Left hindlimb (tissue), 1 donor: Measurements from ENCODE around the gene CCNA2.
A peak's percentile ranks its signal among the peaks of the same experiment; 100 is the strongest.

Experiments used
- DNase-seq: peaks from one replicate; pipeline ENCODE4 v3.0.0-alpha.2; 2018

CCNA2 gene

GRCh38 chr4:121823505-121824170 is at the start of gene CCNA2:
Gene CCNA2 (minus strand): TSS chr4:121823883. CDS start chr4:121823628, 255 bp downstream.
- peak; percentile 96 for DNase-seq

- peak; percentile 98 for DNase-seq
Measured at GRCh38 chr4:121869841-121870822, 46.4 kb upstream of the CCNA2 start, which contains the start of gene BBS7. Gene BBS7 (minus strand): TSS chr4:121870474. CDS start chr4:121870313, 161 bp downstream.

DNA sequence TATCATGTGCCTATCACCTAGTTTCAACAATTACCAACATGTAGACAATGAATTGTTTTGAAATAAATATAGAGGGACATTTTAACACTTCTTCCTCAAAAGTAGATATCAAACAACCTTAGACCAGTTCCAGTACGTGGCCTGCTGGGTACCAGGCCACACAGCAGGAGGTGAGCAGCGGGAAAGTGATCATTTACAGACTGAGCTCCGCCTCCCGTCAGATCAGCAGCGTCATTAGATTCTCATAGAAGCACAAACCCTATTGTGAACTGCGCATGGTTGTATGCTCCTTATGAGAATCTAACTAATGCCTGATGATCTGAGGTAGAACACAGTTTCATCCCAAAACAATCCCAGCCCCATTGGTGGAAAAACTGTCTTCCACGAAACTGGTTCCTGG is 40.1 kb upstream of the CCNA2 start:
- no peak for DNase-seq

DNA sequence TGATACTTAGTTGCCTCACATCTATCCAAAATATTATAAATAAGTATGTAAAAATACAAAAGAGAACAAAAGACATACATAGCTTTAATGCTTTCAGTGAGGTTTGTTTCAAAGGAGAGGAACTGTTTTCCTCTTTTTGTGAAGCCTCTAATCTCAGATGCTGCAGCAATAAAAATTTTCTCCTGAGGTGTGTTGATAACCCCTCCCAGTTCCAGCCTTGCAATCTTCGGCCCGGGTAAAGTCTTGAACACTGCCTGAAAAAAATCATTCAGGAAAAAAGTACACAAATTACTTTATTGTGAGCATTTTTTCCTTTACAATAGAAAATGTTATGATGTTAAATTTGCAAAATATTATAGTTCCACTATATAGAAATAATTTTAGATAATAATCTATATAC is 37.7 kb upstream of the CCNA2 start:
- no peak for DNase-seq

GRCh38 chr4:121860121-121860520 is 36.4 kb upstream of the CCNA2 start:
- DNase-seq: no peak

DNA sequence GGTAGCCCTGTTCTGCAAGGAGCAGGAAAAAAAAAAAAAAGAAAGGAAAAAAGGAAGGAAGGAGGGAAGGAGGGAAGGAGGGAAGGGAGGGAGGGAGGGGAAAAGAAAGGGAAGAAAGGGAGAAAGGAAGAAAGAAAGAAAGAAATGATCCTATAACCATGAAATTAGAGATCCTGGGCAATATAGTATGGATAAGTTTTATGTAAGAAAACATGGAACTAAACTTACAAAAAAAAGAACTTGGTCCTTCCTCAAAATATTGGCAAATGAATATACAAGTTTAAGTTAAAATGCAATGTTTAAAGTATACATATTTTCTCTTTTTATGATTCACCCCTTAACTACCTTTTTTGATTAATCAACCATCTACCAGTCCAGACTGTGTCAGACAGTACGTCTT is 27.7 kb upstream of the CCNA2 start:
- DNase-seq: no peak

DNA sequence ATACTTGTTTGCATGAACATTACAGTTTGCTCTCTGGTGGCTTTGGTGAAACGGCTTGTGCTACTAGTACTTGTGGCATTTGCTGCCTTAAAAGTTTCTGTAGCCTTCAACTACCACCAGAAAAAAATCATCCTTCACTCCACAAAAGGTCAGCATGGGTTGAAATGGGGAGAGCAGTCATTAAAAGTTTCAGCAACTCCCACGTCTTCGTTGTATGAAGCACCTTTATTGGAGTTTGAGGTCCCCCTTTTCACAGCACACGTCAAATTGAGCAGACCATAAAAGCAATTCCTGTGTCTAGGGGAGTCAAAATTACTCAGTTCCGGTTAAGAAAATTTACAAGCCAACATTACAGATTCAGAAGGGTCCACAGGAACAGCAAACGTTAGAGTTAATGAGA is 23.0 kb upstream of the CCNA2 start:
- DNase-seq: no peak

DNA sequence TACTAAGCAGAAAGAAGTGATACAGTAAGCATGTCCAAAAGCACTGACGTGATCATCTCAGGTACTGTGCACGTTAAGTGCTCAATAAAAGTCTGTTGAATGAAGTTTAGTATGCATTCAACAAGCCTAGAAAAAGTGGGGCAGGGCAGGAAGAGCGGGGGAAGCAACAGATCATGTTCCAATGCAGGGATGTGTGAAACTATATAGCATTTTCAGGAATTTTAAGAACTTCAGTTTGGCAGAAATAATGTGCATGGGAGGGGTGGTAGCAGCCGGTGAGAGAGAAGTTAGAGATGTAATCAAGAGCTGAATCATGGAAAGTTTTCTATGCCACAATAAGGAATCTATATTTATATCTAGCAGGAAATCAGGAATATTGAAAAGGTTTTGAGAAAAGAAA is 19.2 kb upstream of the CCNA2 start:
- no peak for DNase-seq

GRCh38 chr4:121838136-121838535 is 14.5 kb upstream of the CCNA2 start:
- DNase-seq: no peak

DNA sequence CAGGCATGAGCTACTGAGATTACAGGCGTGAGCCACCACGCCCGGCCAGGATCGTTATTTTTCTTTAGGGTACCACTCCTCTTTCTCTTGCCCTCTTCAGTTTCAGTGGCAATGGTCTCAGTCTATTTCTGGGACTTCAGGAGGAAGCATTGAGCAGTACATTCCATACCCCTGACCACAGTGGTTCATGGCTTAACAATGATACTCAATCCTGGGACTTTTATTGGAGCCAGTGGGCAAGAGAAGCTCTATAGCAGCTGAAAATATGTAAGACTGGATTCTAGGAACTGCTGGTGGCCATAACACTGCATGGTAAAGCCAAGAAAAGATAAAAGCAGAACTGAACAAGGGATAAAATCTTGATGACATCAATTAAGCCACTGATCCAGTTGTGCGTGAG is 5.8 kb upstream of the CCNA2 start:
- no peak for DNase-seq

GRCh38 chr4:121827853-121828252 is 4.2 kb upstream of the CCNA2 start:
- DNase-seq: no peak

DNA sequence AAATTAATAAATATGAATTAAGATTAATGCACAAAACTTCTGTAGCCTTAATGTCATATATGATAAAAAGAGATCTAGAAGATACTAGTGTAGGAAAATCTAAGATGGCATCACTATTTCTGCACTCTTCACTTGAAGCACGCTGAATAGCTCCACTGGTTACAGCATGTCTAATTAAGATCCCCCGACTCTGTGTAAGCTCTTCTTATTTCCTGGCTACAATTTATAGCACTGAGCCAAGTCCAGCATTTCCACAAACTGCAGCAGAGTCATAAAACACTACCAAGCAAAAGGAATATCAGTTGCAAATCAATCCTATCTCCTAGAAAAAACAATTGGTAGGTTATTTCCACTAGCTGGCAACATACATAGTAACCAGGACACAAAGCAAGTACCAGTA is 1.3 kb upstream of the CCNA2 start:
- DNase-seq: no peak

DNA sequence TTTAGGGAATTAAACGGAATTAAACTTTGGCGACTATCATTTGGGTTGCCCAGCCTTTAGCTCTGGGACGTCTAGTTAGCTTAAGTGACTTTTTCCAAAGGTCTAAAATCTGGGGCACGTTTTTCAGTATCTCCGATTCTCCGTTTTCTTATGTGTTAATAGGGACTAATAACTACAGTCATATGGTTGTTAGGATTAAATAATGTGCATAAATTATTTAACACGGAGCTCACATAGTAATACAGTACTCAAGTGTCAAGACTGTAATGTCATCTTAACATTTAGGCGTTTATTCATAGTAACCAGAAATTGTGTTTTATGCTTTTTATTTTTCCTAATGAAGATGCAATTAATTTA is 466 bp upstream of the CCNA2 start:
- no peak for DNase-seq

DNA sequence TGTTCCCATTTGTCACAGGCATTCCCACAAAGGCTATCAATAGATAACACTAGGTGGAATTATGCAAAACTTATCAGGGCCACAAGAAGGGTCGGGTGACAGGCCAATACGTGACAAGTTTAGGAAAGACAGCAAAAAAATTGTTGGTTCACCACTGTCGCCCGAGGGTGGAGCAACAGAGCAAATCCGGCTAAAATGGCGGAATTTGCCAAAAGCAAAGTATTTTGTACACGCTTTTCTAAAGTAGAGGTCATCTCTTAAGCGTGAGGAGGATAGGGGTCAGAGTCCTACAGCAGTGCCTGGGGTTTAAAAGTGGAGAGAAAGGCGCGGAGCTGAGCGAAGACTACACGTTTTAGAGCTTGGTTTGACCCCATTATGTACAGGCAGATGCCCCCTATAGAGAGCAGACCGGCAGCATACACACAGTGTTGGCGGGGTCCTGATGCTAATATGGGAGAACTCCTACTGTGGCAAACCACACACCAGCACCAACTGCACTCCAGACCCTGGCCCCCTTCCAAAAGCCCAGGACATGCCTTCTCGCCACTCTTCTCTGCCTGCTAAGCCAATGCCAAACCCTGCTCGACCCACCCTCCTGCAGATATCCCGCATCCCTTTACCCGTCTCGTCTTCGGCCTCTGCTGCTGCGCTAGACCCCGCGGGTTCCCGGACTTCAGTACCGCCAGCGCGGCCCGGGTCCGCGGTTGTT is 733 bp downstream of the CCNA2 start:
- peak; percentile 45 for DNase-seq

- DNase-seq: no peak
Measured at GRCh38 chr4:121822047-121822446, 1.6 kb downstream of the CCNA2 start.

DNA sequence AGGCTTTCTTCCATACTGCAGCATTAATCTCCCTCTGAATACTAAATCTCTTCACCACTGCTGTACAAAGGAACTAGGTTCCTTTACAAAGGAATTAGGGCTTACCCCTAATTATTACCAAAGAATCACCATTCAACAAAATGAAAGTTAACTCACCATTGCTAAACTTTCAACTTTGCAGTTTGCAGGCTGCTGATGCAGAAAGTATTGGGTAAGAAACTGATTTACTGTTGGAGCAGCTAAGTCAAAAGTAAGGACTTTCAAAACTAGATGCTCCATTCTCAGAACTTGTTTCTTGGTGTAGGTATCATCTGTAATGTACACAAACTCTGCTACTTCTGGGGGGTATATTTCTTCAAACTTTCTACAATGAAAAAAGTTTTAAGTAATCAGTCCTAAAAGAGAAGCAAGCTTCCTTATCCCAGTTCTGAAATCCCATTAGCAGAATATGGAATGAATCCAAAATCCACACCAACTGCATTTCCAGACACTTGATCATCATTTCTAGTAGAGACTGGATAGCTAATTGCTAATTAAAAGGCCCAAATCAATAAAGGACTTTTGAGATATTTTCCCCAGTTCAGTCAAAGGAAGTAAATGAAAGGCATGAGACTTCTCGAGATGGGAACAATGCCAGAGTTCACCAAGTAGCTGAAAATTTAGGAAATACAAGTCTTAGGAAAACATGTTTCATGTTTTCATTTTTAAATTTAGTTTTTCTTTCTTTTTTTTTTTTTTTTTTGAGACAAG is 4.3 kb downstream of the CCNA2 start:
- DNase-seq: no peak

DNA sequence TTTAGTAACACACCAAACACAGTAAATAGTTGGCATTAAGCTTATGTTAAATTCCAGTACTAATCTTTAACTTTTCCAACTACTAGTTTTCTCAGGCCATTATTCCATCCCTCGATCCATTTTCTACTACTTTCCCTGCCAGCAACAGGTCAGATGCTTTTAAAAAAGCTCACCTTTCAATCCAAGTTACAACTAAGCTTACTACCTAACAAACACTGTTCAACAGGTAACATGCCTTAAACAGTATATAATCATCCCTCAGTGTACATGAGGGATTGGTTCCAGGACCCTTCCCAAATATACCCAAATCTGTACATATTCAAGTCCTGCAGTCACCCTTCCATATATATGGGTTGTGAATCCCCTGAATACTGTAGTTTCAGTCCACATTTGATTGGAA is 5.5 kb downstream of the CCNA2 start:
- no peak for DNase-seq

- no peak for DNase-seq
Measured at GRCh38 chr4:121817701-121818100, 6.0 kb downstream of the CCNA2 start.

- no peak for DNase-seq
Measured at GRCh38 chr4:121817006-121817405, 6.7 kb downstream of the CCNA2 start.

GRCh38 chr4:121814756-121815155 is 8.9 kb downstream of the CCNA2 start:
- DNase-seq: no peak

DNA sequence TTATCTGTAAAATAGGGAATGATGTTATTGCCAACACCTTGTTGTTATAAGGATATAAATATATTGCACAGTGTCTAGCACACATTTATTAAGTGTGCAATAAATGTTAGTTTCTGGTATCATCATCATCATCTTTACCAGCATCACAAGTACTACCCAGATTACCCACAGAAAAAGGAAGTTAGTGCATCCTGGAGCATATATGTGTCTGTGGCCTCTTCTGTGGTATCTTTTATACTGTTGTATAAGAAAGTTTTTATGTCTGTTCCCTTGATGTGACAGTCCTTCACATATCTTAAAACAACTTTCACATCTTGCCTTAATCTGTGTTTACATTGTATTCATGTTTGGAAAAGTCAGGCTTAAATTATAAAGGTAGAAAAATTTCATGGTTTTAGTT is 12.6 kb downstream of the CCNA2 start:
- DNase-seq: no peak

GRCh38 chr4:121806411-121806810 is 17.3 kb downstream of the CCNA2 start:
- no peak for DNase-seq

DNA sequence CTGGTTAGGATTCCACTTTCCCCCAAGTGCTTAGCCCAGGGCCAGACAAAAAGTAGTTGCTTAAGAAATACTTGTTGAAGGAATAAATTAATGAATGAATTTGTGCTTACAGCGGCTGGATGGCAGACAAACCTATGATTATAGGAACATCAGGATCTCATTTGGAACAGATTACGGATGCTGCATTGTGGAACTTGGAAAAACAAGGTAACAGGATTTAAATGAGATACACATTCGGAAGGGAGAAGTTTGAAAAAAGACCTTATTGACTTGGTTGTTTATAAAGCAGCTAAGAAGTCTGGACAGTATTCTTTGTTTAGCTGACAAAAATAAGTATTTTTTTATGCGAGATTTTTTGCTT is 22.0 kb downstream of the CCNA2 start:
- DNase-seq: no peak
